ENCODE results near the gene PRR16. TPM values are rescaled to one million over a fixed set of nuclear protein-coding genes. Genes with fewer than 3 reads are reported as not detected.
"Not testable (repeated sequence)": the region's sequence is repeated elsewhere in the genome, so short reads cannot be mapped to it uniquely, and the experiment has no call there.

The PRR16 gene
- total and polyA plus RNA-seq, 2 experiments from 2014 or later = 1.0 to 1.7 TPM

GRCh38 chr5:120415985-120416384, 48.1 kb upstream of the PRR16 start (continued):
- TF ChIP-seq REST (IDR thresholded peaks at IDR 0.05; ENCODE audit: unreplicated experiment) = no peak
- no peak for TF ChIP-seq EZH2phosphoT487 (IDR thresholded peaks at IDR 0.05; ENCODE audit: unreplicated experiment)
- no peak for TF ChIP-seq CREB1 (CRISPR knock-in tag; IDR thresholded peaks at IDR 0.05; ENCODE audit: low read depth)

- Mint-ChIP-seq H3K27me3 (ENCODE audit: insufficient read depth, low read depth, poor library complexity) (no peaks in the 10 kb centered on the region), H3K9me3 (peaks cover 1% of the 10 kb centered on the region; the same call in 2 of the 3 replicates), H3K27ac (no peak overlapping the region), H3K4me3 (no peak overlapping the region), H3K36me3 (ENCODE audit: low read depth) (0 out of 3 replicates have a peak, but pooled peaks cover 1% of the 10 kb centered on the region), H3K4me1 (no peaks in the 10 kb centered on the region)
- Histone ChIP-seq H4K20me1 (replicated peaks; ENCODE audit: insufficient read depth) (no peaks in the 10 kb centered on the region), H3K36me3 (ENCODE audit: insufficient read depth) (no peaks in the 10 kb centered on the region), H3K9me2 (ENCODE audit: insufficient read depth) (peaks cover 4% of the 10 kb centered on the region; the same call in 1 of the 2 replicates), H3K4me3 (no peak overlapping the region), H3K4me2 (no peak overlapping the region), H3K27ac (ENCODE audit: low read depth) (no peak overlapping the region), H3K4me1 (ENCODE audit: insufficient read depth) (no peaks in the 10 kb centered on the region), H3K27me3 (ENCODE audit: insufficient read depth) (no peaks in the 10 kb centered on the region), H2AFZ (peak overlapping the region; percentile 29; the same call in 1 of the 2 replicates), H3F3A (replicated peaks; ENCODE audit: low read depth) (no peaks in the 10 kb centered on the region), H3K79me2 (replicated peaks; ENCODE audit: insufficient read depth) (no peaks in the 10 kb centered on the region)
- TF ChIP-seq ZNF114 (CRISPR knock-in tag; IDR thresholded peaks at IDR 0.05) (no peak), NANOG (IDR thresholded peaks at IDR 0.05; ENCODE audit: borderline replicate concordance) (no peak)
- ATAC-seq (peak; percentile 38), DNase-seq (ENCODE audit: low spot score) (no peak)
These were observed 45.0 kb upstream of the PRR16 start for GRCh38 chr5:120419127-120419526.

GRCh38 chr5:120426633-120427275, 37.3 kb upstream of the PRR16 start:
- ATAC-seq; H3K27ac Mint-ChIP-seq; H3F3A ChIP-seq (replicated peaks; ENCODE audit: low read depth); H3K4me1 Mint-ChIP-seq; H3K4me1 ChIP-seq (ENCODE audit: insufficient read depth); H3K4me3 ChIP-seq; H3K27me3 ChIP-seq (ENCODE audit: insufficient read depth); H3K36me3 ChIP-seq (ENCODE audit: insufficient read depth); H3K27ac ChIP-seq (ENCODE audit: low read depth); H3K79me2 ChIP-seq (replicated peaks; ENCODE audit: insufficient read depth); DNase-seq (ENCODE audit: low spot score); H3K4me3 Mint-ChIP-seq; H4K20me1 ChIP-seq (replicated peaks; ENCODE audit: insufficient read depth); H3K27me3 Mint-ChIP-seq (ENCODE audit: insufficient read depth, low read depth, poor library complexity); H3K9me2 ChIP-seq (ENCODE audit: insufficient read depth): not testable (repeated sequence)
- peaks cover 32% of the 10 kb centered on the region for H3K9me3 Mint-ChIP-seq
- H3K36me3 Mint-ChIP-seq (ENCODE audit: low read depth) = peaks cover 29% of the 10 kb centered on the region; the same call in 2 of the 3 replicates
- Histone ChIP-seq H3K4me2 (0 out of 2 replicates have a peak overlapping the region, but pooled peaks have one; percentile 38), H2AFZ (peak overlapping the region; percentile 52; the same call in 1 of the 2 replicates)

All from GM23338 (cell line).